HFFc6 (cell line): Measurements from ENCODE around the gene DIP2B. TPM values are rescaled to one million over a fixed set of nuclear protein-coding genes. Genes with fewer than 3 reads are reported as not detected.
A peak's percentile ranks its signal among the peaks of the same experiment; 100 is the strongest.
"Not testable (repeated sequence)": the region's sequence is repeated elsewhere in the genome, so short reads cannot be mapped to it uniquely, and the experiment has no call there.

Experiments
- DNase-seq: peaks from one replicate; pipeline ENCODE4 v3.0.0-alpha.2; 2018
- H3K27ac Mint-ChIP-seq: 2 replicates; pipeline ENCODE4 v1.8.0; 2020; ENCODE audit warnings: mild to moderate bottlenecking, mixed read lengths
- H3K27me3 Mint-ChIP-seq: 2 replicates; pipeline ENCODE4 v1.8.0; 2021; ENCODE audit warnings: mild to moderate bottlenecking, moderate library complexity, mixed read lengths; ENCODE audit not compliant: insufficient read depth
- H3K36me3 Mint-ChIP-seq: 2 replicates; pipeline ENCODE4 v1.8.0; 2021; ENCODE audit warnings: low read depth, mixed read lengths
- H3K4me1 Mint-ChIP-seq: 2 replicates; pipeline ENCODE4 v1.8.0; 2020; ENCODE audit warnings: low read depth, mixed read lengths
- H3K4me3 Mint-ChIP-seq: 2 replicates; pipeline ENCODE4 v1.8.0; 2020; ENCODE audit warnings: mild to moderate bottlenecking, moderate library complexity, mixed read lengths
- H3K9me3 Mint-ChIP-seq: 2 replicates; pipeline ENCODE4 v1.8.0; 2020; ENCODE audit warnings: mild to moderate bottlenecking, mixed read lengths
- CTCF ChIP-seq: fragments of 200-600 bp; sonication (generic); IDR thresholded peaks from 2 replicates; pipeline ENCODE4 v1.5.0; 2021; ENCODE audit warnings: antibody characterized with exemption, mild to moderate bottlenecking
- total RNA-seq, 6 experiments: library from RNA; stranded (reverse); fragmentation: NEBNext Ultra II Directional; extraction: Animal tissue kit (Norgen Biotek cat#: 25700); gene quantifications; 2 replicates in 1 of 6; 3 replicates in 5 of 6; pipeline ENCODE4 v1.2.3, GENCODE V29; 2021

The DIP2B gene
- total RNA-seq, 6 experiments from 2014 or later, result 17.4 to 24.7 (median 20.6) TPM

GRCh38 chr12:50515587-50515986 lies 10.8 kb downstream of the DIP2B start:
- DNase-seq, result no peak
- Mint-ChIP-seq H3K27me3 (peaks cover 3% of the 10 kb centered on the region; the same call in 1 of the 2 replicates), H3K27ac (no peak overlapping the region), H3K36me3 (no peaks in the 10 kb centered on the region; the same call in 1 of the 2 replicates), H3K9me3 (no peaks in the 10 kb centered on the region), H3K4me3 (no peak overlapping the region), H3K4me1 (peaks cover 25% of the 10 kb centered on the region)
- no peak for TF ChIP-seq CTCF

GRCh38 chr12:50517421-50518048 lies 12.8 kb downstream of the DIP2B start:
- Mint-ChIP-seq H3K27ac (no peak overlapping the region), H3K9me3 (no peaks in the 10 kb centered on the region), H3K4me3 (no peak overlapping the region), H3K4me1 (peaks cover 30% of the 10 kb centered on the region), H3K36me3 (peaks cover 4% of the 10 kb centered on the region), H3K27me3 (peaks cover 3% of the 10 kb centered on the region; the same call in 1 of the 2 replicates)
- DNase-seq, result peak; percentile 39
- TF ChIP-seq CTCF, result no peak

- no peak overlapping the region for H3K27ac Mint-ChIP-seq
- no peak for DNase-seq
- H3K4me3 Mint-ChIP-seq, result no peak overlapping the region
- H3K4me1 Mint-ChIP-seq, result peaks cover 30% of the 10 kb centered on the region
- H3K36me3 Mint-ChIP-seq, result peaks cover 7% of the 10 kb centered on the region
- no peak for TF ChIP-seq CTCF
- H3K27me3 Mint-ChIP-seq, result peaks cover 3% of the 10 kb centered on the region; the same call in 1 of the 2 replicates
- H3K9me3 Mint-ChIP-seq, result no peaks in the 10 kb centered on the region
These were observed 13.3 kb downstream of the DIP2B start for GRCh38 chr12:50518090-50518489.

GRCh38 chr12:50519353-50519752 lies 14.6 kb downstream of the DIP2B start:
- H3K27me3 Mint-ChIP-seq, result peaks cover 3% of the 10 kb centered on the region; the same call in 1 of the 2 replicates
- no peak overlapping the region for H3K27ac Mint-ChIP-seq
- H3K9me3 Mint-ChIP-seq, result no peaks in the 10 kb centered on the region
- no peak overlapping the region for H3K4me3 Mint-ChIP-seq
- H3K4me1 Mint-ChIP-seq, result peaks cover 28% of the 10 kb centered on the region
- no peak for TF ChIP-seq CTCF
- H3K36me3 Mint-ChIP-seq, result peaks cover 7% of the 10 kb centered on the region
- no peak for DNase-seq

GRCh38 chr12:50520416-50521207 lies 15.8 kb downstream of the DIP2B start:
- no peak overlapping the region for H3K4me3 Mint-ChIP-seq
- H3K27ac Mint-ChIP-seq, result peak overlapping the region; percentile 40; the same call in 1 of the 2 replicates
- H3K9me3 Mint-ChIP-seq, result no peaks in the 10 kb centered on the region
- no peak for DNase-seq
- H3K36me3 Mint-ChIP-seq, result peaks cover 8% of the 10 kb centered on the region
- peaks cover 3% of the 10 kb centered on the region; the same call in 1 of the 2 replicates for H3K27me3 Mint-ChIP-seq
- TF ChIP-seq CTCF, result no peak
- H3K4me1 Mint-ChIP-seq, result peaks cover 18% of the 10 kb centered on the region

- not testable (repeated sequence) for H3K4me3 Mint-ChIP-seq, H3K27ac Mint-ChIP-seq, H3K27me3 Mint-ChIP-seq, DNase-seq, H3K9me3 Mint-ChIP-seq
- H3K4me1 Mint-ChIP-seq, result peaks cover 22% of the 10 kb centered on the region
- peaks cover 12% of the 10 kb centered on the region for H3K36me3 Mint-ChIP-seq
These were observed 17.0 kb downstream of the DIP2B start for GRCh38 chr12:50521781-50522180.
